ENCODE results near the gene CTR9. TPM values are rescaled to one million over a fixed set of nuclear protein-coding genes. Genes with fewer than 3 reads are reported as not detected.

CTR9 gene
- total RNA-seq, 1 donor from 2014 or later = 25.0 TPM

DNA sequence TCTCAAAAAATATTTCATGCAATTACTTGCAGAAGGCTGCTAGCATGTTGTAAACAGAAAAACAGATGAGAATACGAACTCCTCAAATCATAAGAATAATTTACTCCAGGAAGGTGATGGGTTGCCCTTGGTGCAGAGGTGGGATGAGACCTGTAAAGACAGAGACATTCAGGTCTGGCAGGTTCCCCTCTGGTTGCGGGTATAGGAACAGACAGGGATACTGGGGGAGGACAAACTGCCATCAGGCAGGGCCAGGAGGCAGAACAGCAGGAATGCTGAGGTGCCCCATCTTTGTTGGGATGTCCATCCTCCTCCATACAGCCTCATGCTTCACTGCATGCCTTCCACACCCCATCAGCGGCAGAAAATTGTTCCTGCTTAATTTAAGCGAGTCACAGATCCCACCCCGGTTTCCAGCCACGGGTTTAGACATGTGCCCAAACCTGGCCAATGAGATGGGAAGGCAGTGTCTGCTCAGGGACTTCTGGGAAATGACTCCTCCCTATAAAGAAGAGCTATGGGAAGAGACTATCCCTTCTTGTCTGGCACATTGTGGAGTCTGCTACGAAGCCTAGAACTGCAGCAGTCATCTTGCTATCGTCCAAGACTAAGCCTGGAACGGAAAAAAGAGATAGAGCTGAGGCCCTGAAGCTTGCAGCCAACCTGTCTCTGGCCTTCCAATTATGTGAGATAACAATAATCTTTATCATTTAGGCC, 34.3 kb upstream of the CTR9 start:
- TF ChIP-seq CTCF (conservative IDR thresholded peaks at IDR 0.05; ENCODE audit: low read depth, low read length) = no peak
- no peak overlapping the region for H3K4me3 ChIP-seq (ENCODE audit: low read depth, low read length)
- DNase-seq (ENCODE audit: low read depth) = no peak

GRCh38 chr11:10719616-10720015, 31.4 kb upstream of the CTR9 start:
- DNase-seq (ENCODE audit: low read depth) = no peak
- no peak overlapping the region for H3K4me3 ChIP-seq (ENCODE audit: low read depth, low read length)
- TF ChIP-seq CTCF (conservative IDR thresholded peaks at IDR 0.05; ENCODE audit: low read depth, low read length) = no peak

- TF ChIP-seq CTCF (conservative IDR thresholded peaks at IDR 0.05; ENCODE audit: low read depth, low read length) = no peak
Measured at GRCh38 chr11:10720881-10721376, 30.1 kb upstream of the CTR9 start.

GRCh38 chr11:10722307-10722706, 28.7 kb upstream of the CTR9 start:
- no peak overlapping the region for H3K4me3 ChIP-seq (ENCODE audit: low read depth, low read length)
- TF ChIP-seq CTCF (conservative IDR thresholded peaks at IDR 0.05; ENCODE audit: low read depth, low read length) = no peak
- no peak for DNase-seq (ENCODE audit: low read depth)

More at GRCh38 chr11:10720881-10721376, 30.1 kb upstream of the CTR9 start:
- H3K4me3 ChIP-seq (ENCODE audit: low read depth, low read length) = no peak overlapping the region
- no peak for DNase-seq (ENCODE audit: low read depth)

DNA sequence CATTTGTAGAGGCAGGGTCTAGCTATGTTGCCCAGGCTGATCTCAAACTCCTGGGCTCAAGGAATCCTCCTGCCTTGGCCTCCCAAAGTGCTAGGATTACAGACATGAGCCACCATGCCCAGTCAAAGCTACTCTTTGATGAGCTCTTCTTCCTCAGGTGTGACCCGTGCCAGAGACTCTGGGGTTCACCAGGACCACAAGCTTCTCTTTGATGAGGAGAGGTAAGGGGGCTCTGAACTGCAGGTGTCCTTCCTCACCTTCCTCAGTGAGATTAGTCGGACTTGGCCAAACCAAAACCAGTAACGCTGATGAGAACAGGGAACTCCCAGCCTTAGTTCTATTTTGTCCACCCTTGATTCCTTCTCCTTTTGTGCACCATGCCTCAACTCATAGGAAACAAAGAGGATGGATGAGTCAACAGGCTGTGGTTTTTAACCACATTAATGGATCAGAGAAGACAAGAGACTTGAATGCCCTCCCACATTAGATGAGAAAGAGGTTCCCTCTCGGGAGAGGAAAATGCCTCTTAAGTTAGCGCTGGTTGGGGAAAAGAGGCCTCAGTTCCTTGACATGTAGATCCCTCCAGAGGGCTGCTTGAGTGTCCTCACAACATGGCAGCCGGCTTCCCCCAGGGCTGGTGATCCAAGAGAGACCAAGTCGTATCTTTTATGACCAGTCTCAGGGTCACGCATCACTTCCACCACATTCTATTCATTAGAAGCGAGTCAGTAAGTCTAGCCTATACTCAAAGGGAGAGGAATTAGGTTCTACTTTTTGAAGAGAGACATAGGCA, 25.7 kb upstream of the CTR9 start:
- DNase-seq (ENCODE audit: low read depth) = peak; percentile 47
- H3K4me3 ChIP-seq (ENCODE audit: low read depth, low read length) = no peak overlapping the region
- TF ChIP-seq CTCF (conservative IDR thresholded peaks at IDR 0.05; ENCODE audit: low read depth, low read length) = no peak

DNA sequence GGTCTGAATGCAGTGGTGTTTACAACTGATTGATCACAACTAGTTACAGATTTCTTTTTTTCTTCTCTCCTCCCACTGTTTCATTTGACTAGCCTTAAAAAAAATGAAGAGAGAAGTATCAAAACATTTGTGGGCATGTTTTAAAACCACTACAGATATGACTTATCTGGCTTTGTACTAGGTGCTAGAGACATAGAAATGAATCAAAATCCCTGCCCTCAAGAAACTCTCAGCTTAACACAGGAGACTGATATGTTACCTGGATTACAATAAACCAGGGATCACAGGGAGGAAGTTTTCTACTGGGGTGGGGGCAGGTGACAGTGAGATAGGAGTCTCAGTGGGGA, 25.2 kb upstream of the CTR9 start:
- no peak for TF ChIP-seq CTCF (conservative IDR thresholded peaks at IDR 0.05; ENCODE audit: low read depth, low read length)
- DNase-seq (ENCODE audit: low read depth) = no peak
- H3K4me3 ChIP-seq (ENCODE audit: low read depth, low read length) = no peak overlapping the region

All from epithelial cell of proximal tubule (primary cell).